GM19463 (cell line): ENCODE results near the gene DDX17.

ENCODE experiments used
- ATAC-seq: cut with Tn5 transposase; IDR thresholded peaks from one replicate; pipeline ENCODE4 v1.9.1; 2021; ENCODE audit warnings: mild to moderate bottlenecking, moderate library complexity; ENCODE audit not compliant: unreplicated experiment

The DDX17 gene

GRCh38 chr22:38467904-38468442 lies 38.1 kb downstream of the DDX17 start, which contains the start of gene KDELR3:
Gene KDELR3, plus strand, starts transcription at chr22:38468096. Its CDS starts 138 bp downstream, at chr22:38468234.
- ATAC-seq = no peak

DNA sequence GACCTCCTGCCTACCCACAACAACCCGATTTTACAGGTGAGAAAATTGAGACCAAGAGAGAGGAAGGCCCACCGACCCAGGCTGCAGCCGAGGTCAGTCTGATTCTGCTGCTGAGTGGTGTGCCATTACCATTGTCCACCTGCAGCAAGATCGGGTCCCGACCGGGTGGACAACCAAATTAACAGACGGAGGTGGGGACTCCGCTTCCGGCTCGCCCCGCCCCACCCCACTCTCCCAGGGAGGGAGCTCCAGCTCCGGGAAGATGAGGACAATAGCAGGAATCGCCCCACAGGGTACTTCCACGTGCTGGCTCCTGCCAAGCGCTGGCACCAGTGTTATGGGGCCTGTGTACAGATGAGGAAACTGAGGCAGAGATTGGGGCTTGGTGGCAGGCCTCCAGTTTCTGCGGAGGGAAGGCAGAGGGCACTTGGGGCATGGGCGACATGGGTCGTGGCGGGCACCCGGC lies 38.6 kb downstream of the DDX17 start:
- ATAC-seq = no peak

DNA sequence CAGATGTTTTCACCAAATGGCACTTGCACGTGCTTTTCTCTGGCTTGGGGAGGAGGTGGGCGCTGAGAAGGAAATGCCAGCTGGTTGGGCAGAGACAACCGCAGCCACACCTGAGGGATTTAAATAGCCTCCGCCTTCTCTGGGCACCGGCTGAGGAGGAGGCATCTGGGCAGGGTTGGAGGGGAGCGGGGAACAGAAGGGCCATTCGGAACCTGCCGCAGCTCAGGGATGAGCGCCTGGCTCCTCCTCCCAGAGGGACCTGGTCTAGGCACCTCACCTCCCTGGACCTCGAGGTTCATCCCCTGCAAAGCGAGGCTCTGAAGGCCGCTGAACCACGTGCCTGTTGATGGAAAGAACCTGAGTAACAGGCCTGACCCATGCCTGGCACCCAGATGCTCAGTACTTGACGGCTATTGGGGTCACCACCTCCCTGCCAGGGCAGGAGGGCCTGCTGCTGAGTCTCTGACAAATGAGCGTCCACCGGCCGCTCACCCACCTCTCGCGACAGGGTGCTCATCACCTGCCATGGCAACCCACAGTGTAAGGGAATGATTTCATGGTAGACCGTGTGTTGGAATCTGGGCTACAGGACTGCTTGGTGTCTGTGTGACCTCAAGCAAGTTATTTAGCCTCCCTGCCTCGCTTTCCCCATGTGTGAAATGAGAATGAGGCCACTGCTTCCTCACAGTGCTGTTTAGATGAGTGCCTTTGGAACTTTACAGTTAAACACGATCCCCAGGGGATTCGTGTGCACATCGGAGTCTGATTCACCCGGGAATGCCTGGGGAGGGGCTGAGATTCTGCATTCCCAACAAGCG lies 40.2 kb downstream of the DDX17 start:
- no peak for ATAC-seq

- ATAC-seq = no peak
These were observed 41.0 kb downstream of the DDX17 start for GRCh38 chr22:38464992-38465672.

DNA sequence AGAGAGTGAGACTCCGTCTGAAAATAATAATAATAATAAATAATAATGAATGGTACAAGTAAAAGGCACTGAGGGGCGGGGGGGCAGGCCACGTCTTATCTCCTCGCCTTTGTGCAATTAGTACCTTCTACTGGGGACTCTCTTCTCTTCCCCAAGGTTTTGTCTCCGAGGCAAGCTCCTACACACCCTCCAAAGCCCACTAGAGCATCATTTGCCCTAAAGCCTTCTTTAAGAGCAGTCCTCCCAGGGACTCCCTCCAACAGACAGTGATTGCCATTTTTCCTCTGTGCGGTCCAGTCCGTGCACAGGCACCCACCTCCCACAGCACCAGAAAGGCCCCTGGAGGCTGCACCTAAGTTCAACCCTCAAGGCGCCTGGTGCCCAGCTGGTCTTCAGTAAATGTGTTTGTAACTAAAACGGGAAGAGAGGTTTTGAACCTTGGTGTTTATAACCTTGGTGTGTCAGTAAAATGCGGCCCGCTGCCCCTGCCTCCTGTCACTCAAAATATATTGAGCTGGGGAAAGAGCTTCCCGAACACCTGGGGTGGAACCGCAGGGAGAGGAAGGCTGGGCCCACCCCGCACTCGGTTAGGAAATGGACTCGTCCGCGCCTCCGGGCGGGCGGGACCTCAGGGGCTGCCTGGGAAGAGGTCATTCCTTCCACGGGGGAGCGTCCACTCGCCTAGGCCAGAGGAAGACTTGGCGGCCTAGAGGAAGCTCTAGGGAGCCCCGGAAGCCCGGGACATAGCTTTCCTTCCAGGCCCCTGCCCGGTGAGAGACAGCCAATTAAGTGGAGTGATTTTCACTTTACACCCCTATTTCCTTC lies 42.9 kb downstream of the DDX17 start:
- no peak for ATAC-seq

- no peak for ATAC-seq
These were observed 44.6 kb downstream of the DDX17 start for GRCh38 chr22:38461414-38462081.

DNA sequence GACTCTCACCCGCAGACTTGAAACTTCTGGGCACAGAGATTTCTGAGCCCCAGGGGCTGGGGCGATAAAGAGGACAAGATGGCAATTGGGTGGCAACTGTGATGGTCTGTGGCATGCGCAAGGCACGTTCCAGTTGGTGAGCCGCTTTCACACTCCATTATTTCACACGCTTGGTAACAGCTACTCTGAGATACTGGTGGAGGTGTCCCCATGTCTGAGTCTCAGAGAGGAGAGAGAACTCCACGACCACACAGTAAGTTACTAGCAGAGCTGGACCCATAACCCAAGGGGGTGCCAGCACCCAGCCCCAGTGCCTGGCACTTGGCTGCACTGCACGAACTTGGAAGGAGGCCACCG lies 45.1 kb downstream of the DDX17 start:
- no peak for ATAC-seq

- ATAC-seq = no peak
These were observed 45.7 kb downstream of the DDX17 start for GRCh38 chr22:38460426-38460840.

- no peak for ATAC-seq
These were observed 49.0 kb downstream of the DDX17 start for GRCh38 chr22:38456841-38457699.

DNA sequence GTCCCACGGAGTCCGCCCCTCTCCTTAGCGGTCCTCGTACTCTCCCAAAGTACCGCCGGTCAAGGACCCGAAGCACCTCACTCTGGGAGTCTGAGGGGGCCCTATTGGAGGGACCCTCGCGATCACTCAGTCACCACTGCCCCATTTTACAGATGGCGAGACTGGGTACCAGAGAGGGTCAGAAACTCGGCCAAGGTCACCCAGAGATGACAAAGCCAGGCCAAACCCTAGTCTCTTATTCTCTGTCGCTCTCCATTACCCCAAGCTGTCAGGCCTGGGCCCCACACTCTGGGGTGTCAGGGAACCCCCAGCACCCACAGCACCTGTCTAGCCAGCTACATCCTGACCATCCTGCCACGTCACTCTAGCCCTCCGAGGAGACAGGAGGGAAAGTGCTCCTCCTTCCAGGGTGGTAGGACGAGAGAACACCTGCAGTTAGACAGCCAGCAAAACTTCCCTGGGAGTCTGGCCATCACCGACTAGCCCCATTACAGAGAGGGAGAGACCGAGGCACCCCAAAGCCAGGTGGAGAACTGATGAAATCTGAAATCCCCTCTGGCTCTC lies 49.8 kb downstream of the DDX17 start:
- no peak for ATAC-seq

DNA sequence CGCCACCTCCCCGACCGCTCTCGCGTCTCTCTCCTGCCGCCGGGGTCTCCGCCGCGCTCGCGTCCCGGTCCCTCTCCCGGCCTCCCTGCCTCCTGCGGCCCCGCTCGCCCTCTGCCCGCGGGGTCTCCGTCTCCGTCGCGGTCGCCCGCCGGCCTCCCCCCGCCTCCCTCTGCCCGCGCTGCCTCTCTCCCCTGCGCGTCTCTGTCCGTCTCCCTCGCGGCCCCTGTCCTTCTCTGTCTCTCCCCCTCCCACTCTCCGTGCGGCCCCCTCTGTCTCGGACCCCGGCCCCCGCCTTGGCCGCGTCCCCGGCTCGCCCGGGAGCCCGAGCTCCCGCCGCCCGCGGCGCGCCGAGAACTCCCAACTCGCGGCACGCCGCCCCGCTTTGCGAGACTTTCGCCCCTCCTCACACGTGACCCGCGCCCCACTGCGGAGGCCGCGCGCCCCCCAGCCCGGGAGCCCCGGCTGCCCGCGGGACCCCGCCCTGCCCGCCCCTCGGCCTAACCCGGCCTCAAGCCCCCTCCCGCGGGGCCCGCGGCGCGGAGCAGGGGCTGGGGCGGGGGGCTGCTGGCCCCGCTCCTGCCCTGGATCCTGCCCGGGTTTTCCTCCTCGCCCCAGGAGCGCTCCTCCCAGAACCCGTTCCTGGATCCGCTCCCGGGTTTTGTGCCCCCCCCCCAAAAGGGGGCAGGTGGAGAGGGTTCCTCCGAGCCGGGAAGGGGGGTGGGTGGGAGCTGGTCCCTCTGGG lies 50.4 kb downstream of the DDX17 start:
- ATAC-seq = no peak

GRCh38 chr22:38455076-38455529 lies 51.0 kb downstream of the DDX17 start, which contains the start of gene KCNJ4:
Gene KCNJ4, minus strand, starts transcription at chr22:38455199. Its CDS starts 27,067 bp downstream, at chr22:38428132.
- ATAC-seq = no peak

DNA sequence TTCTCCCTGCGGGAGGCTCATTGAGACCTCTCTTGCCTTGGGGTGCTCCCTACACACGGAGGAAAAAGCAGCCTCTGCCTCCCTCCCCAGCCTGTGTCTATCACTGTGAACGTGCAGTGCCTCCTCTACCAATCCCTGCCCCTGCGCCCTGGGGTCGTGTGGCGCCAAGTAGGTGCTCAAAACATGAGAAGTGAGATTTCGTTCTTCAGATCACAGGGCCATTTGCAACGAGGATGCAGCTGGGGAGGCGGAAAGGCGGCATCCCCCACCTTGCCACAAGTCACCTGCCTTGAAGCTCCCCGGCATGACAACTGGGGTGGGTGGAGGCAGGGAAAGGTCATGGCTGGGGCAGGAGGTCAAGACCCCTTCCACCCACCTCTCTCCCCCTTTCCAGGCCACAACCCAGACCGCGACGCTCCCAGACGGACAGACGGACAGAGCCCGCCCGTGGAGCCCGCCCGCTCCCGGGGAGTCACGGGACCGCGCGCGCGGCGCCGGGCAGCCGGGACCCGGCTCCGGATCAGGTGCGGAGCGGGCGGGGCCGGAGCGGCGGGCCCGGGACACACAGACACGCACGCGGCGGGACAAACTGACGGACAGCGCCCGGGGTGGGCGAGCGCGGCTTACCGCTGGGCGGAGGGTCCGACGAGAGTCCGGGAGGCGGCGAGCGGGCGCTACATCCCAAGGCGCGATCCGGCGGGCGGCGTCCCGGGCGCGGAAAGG lies 51.6 kb downstream of the DDX17 start:
- no peak for ATAC-seq

GRCh38 chr22:38453996-38454352 lies 52.1 kb downstream of the DDX17 start:
- ATAC-seq = no peak

DNA sequence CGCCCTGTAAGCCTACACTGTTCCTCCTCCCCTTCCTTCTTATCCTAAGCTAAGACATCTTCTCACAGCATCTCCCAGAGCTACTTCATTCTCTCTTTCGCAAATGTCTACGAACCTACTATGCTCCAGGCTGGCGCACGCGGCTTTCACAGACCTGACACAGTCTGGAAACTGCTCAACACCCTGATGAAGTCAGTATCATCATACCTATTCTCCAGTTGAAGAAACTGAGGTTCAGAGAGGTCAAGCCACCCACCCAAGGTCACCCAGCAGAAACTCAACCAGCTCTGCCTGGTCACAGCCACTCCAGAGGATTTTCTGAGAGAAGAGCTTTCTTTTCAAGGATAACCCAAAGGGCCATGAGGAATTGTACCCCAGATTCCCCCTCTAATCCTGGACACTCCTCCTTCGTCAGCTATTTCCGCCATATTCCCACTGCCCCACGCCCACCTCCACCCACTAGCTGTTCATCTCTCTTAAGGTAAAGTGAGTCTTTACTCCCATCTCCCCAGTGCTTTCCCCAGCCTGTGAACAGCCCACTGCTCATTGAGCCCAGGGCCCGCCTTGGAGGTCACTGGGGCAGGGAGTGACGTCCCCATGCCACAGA lies 52.9 kb downstream of the DDX17 start:
- ATAC-seq = no peak

GRCh38 chr22:38452373-38453065 lies 53.6 kb downstream of the DDX17 start:
- ATAC-seq = no peak

- ATAC-seq = no peak
These were observed 54.2 kb downstream of the DDX17 start for GRCh38 chr22:38451864-38452263.
